Breast epithelium (tissue), 3 donors: ENCODE data around the gene FRMD4A.

ENCODE experiments used
- POLR2A ChIP-seq: fragments of 450-650 bp; IDR thresholded peaks from one replicate; pipeline ENCODE4 v1.6.1; 2016; ENCODE audit warnings: antibody characterized with exemption, mild to moderate bottlenecking, moderate library complexity
- TF ChIP-seq, protein P1 (sequence below), 3 donors: fragments of 450-650 bp; IDR thresholded peaks; one replicate each; pipeline ENCODE4 v1.5.1; 2016 to 2017; ENCODE audit warnings: antibody characterized with exemption in 3 of 3, mild to moderate bottlenecking in 3 of 3, moderate library complexity in 3 of 3

- TF ChIP-seq, protein P1, sequence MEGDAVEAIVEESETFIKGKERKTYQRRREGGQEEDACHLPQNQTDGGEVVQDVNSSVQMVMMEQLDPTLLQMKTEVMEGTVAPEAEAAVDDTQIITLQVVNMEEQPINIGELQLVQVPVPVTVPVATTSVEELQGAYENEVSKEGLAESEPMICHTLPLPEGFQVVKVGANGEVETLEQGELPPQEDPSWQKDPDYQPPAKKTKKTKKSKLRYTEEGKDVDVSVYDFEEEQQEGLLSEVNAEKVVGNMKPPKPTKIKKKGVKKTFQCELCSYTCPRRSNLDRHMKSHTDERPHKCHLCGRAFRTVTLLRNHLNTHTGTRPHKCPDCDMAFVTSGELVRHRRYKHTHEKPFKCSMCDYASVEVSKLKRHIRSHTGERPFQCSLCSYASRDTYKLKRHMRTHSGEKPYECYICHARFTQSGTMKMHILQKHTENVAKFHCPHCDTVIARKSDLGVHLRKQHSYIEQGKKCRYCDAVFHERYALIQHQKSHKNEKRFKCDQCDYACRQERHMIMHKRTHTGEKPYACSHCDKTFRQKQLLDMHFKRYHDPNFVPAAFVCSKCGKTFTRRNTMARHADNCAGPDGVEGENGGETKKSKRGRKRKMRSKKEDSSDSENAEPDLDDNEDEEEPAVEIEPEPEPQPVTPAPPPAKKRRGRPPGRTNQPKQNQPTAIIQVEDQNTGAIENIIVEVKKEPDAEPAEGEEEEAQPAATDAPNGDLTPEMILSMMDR (IDR thresholded peaks at IDR 0.05), result no peak
- TF ChIP-seq POLR2A, result no peak
These were observed 589.3 kb downstream of the FRMD4A start for GRCh38 chr10:13741438-13741837.
